ENCODE results near the gene IL22RA1. TPM values are rescaled to one million over a fixed set of nuclear protein-coding genes. Genes with fewer than 3 reads are reported as not detected.

IL22RA1 gene
- total RNA-seq, 1 experiment from 2014 or later = 0.13 TPM

DNA sequence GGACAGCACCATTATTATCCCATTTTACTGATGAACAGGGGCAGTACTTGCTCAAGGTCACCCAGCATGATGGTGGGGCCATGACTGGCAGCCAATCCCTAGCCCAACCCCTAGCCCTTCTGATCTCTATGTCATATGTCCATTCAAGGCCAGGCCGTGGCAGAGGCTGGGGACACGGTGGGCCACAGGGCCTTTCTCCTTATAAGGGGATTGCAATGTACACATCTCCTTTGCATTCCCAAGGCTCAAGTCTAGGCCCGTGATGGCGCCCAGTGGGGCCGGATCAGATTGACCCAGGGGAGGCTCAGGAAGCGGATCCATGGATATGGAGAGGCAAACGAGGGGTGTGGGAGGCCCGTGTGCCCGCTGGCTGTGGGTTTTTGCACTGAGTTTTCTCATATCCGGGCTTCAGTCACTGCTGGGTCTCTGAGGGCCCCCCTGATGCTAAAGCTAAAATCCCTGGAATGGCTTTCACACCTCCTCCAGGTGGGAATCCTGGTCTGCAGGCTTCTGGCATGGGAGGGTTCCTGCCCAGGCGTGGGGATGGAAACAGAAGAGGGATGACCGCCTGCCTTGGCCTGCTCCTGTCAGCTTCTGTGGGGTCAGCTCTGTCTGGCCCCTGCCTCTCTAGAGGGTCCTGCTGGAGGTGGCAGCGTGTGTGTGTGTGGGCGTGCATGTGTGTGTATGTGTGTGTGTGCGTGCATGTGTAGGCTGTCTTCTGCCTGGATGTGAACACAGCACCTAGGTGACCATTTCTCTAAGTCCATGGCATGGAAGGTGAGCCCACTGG, 33.1 kb downstream of the IL22RA1 start:
- TF ChIP-seq, protein P1, sequence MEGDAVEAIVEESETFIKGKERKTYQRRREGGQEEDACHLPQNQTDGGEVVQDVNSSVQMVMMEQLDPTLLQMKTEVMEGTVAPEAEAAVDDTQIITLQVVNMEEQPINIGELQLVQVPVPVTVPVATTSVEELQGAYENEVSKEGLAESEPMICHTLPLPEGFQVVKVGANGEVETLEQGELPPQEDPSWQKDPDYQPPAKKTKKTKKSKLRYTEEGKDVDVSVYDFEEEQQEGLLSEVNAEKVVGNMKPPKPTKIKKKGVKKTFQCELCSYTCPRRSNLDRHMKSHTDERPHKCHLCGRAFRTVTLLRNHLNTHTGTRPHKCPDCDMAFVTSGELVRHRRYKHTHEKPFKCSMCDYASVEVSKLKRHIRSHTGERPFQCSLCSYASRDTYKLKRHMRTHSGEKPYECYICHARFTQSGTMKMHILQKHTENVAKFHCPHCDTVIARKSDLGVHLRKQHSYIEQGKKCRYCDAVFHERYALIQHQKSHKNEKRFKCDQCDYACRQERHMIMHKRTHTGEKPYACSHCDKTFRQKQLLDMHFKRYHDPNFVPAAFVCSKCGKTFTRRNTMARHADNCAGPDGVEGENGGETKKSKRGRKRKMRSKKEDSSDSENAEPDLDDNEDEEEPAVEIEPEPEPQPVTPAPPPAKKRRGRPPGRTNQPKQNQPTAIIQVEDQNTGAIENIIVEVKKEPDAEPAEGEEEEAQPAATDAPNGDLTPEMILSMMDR (conservative IDR thresholded peaks at IDR 0.05) = no peak
- H3K4me1 Mint-ChIP-seq = peaks cover 27 to 49% of the 10 kb centered on the region in 2 experiments
- Histone ChIP-seq H2BK5ac (ENCODE audit: insufficient read length, low read length) (no peak overlapping the region), H3K79me2 (ENCODE audit: insufficient read depth, low read length) (no peaks in the 10 kb centered on the region), H3K27me3 (ENCODE audit: insufficient read depth, low read length) (no peaks in the 10 kb centered on the region), H3K56ac (ENCODE audit: insufficient read length, low read depth, low read length) (no peak overlapping the region), H3K4me2 (ENCODE audit: insufficient read depth, insufficient read length, low read length) (no peak overlapping the region), H2BK20ac (ENCODE audit: low read depth, low read length, poor library complexity, severe bottlenecking) (no peak overlapping the region), H3K14ac (ENCODE audit: insufficient read depth, low read length) (no peak overlapping the region), H2BK12ac (ENCODE audit: insufficient read length, low read depth, low read length) (no peak overlapping the region), H4K5ac (ENCODE audit: insufficient read length, low read depth, low read length) (no peak overlapping the region), H2AK5ac (ENCODE audit: insufficient read length, low read length) (no peak overlapping the region), H3K23ac (ENCODE audit: insufficient read length, low read depth, low read length) (no peak overlapping the region), H3K23me2 (ENCODE audit: insufficient read length, low read depth, low read length, poor library complexity, severe bottlenecking) (no peaks in the 10 kb centered on the region), H2AFZ (ENCODE audit: low read length) (no peak overlapping the region), H3K27ac (ENCODE audit: insufficient read length, low read depth, low read length) (no peak overlapping the region), H3K4ac (ENCODE audit: low read depth, low read length) (no peak overlapping the region), H3K79me1 (ENCODE audit: insufficient read depth, low read depth, low read length, poor library complexity, severe bottlenecking) (no peaks in the 10 kb centered on the region), H2BK120ac (ENCODE audit: low read depth, low read length, poor library complexity, severe bottlenecking) (no peak overlapping the region), H3K4me1 (ENCODE audit: insufficient read depth, low read length) (peaks cover 2% of the 10 kb centered on the region; the same call in 1 of the 2 replicates), H4K20me1 (ENCODE audit: control insufficient read depth, insufficient read depth, insufficient read length) (no peaks in the 10 kb centered on the region), H4K8ac (replicated peaks; ENCODE audit: insufficient read length, low read depth, low read length) (no peak overlapping the region), H3K9ac (ENCODE audit: extremely low read depth, insufficient read length, low read length) (no peak overlapping the region), H3T11ph (ENCODE audit: low read length) (no peak overlapping the region), H3K9me3 (ENCODE audit: control insufficient read depth, low read depth, low read length) (no peaks in the 10 kb centered on the region), H3K18ac (ENCODE audit: insufficient read length, low read depth, low read length) (no peak overlapping the region), H2BK15ac (ENCODE audit: low read depth, low read length) (no peak overlapping the region), H4K91ac (ENCODE audit: insufficient read length, low read depth, low read length) (no peak overlapping the region)
- H3K27me3 Mint-ChIP-seq (ENCODE audit: low read depth) = peaks cover 15% of the 10 kb centered on the region
- H3K9me3 Mint-ChIP-seq = no peaks in the 10 kb centered on the region
- no peak overlapping the region for H3K4me3 Mint-ChIP-seq
- no peaks in the 10 kb centered on the region for H3K36me3 Mint-ChIP-seq (ENCODE audit: insufficient read depth in 1 of 3, low read depth in 3 of 3)
- H3K27ac Mint-ChIP-seq = peak overlapping the region in 1 of 3 experiments; percentile 44; a peak in 2 of 7 replicates
- no peak for DNase-seq
- no CpG with 5 or more reads among the region's 15 CpGs for WGBS (ENCODE audit: extremely low coverage, insufficient read length, low lambda C conversion rate)

All from H9 (cell line).